Astrocyte (in vitro differentiated cells and primary cell): ENCODE results near the gene HOXD9. TPM values are rescaled to one million over a fixed set of nuclear protein-coding genes. Genes with fewer than 3 reads are reported as not detected.
A peak's percentile ranks its signal among the peaks of the same experiment; 100 is the strongest.

ENCODE experiments used
- DNase-seq: peaks from one replicate; pipeline ENCODE4 v3.0.0-alpha.2; 2010; ENCODE audit warnings: low read depth
- FAIRE-seq: peaks from 2 replicates; lab custom pipeline; 2011; peaks lifted over from hg19 to GRCh38; lab: Jason Lieb, UNC
- H2AFZ ChIP-seq: 2 replicates; pipeline ENCODE4 v1.6.0; 2012; ENCODE audit warnings: low read depth, low read length, inconsistent platforms
- H3K27ac ChIP-seq: 2 replicates; pipeline ENCODE4 v1.5.1; 2011; ENCODE audit warnings: low read depth, low read length, inconsistent platforms
- H3K27me3 ChIP-seq: 2 replicates; pipeline ENCODE4 v1.6.0; 2011; ENCODE audit warnings: low read length, inconsistent platforms; ENCODE audit not compliant: insufficient read depth
- H3K36me3 ChIP-seq: 2 replicates; pipeline ENCODE4 v1.5.1; 2011; ENCODE audit warnings: low read length, inconsistent platforms; ENCODE audit not compliant: insufficient read depth
- H3K4me1 ChIP-seq: 2 replicates; pipeline ENCODE4 v1.5.1; 2011; ENCODE audit warnings: low read length, inconsistent platforms; ENCODE audit not compliant: insufficient read depth
- H3K4me2 ChIP-seq: 2 replicates; pipeline ENCODE4 v1.6.0; 2012; ENCODE audit warnings: low read length, inconsistent platforms
- H3K4me3 ChIP-seq: 2 replicates; pipeline ENCODE4 v1.5.1; 2011; ENCODE audit warnings: low read depth, mild to moderate bottlenecking, low read length, inconsistent platforms; ENCODE audit not compliant: insufficient read depth
- H3K79me2 ChIP-seq: 2 replicates; pipeline ENCODE4 v1.6.0; 2012; ENCODE audit warnings: mild to moderate bottlenecking, low read length, inconsistent platforms; ENCODE audit not compliant: insufficient read depth
- H3K9ac ChIP-seq: 2 replicates; pipeline ENCODE4 v1.6.0; 2012; ENCODE audit warnings: mild to moderate bottlenecking, low read length, inconsistent platforms
- H3K9me3 ChIP-seq: 2 replicates; pipeline ENCODE4 v1.5.1; 2012; ENCODE audit warnings: low read depth, mild to moderate bottlenecking, low read length, inconsistent platforms; ENCODE audit not compliant: insufficient read depth
- H4K20me1 ChIP-seq: 2 replicates; pipeline ENCODE4 v1.6.0; 2012; ENCODE audit warnings: low read length, inconsistent platforms; ENCODE audit not compliant: insufficient read depth
- H3K27ac Mint-ChIP-seq: one replicate; pipeline ENCODE4 v1.8.0; 2021; ENCODE audit warnings: mild to moderate bottlenecking, mixed read lengths; ENCODE audit not compliant: unreplicated experiment
- H3K27me3 Mint-ChIP-seq: one replicate; pipeline ENCODE4 v1.8.0; 2021; ENCODE audit warnings: low read depth, mixed read lengths; ENCODE audit not compliant: unreplicated experiment
- H3K36me3 Mint-ChIP-seq: one replicate; pipeline ENCODE4 v1.8.0; 2021; ENCODE audit warnings: low read depth, mixed read lengths; ENCODE audit not compliant: unreplicated experiment
- H3K4me1 Mint-ChIP-seq: one replicate; pipeline ENCODE4 v1.8.0; 2021; ENCODE audit warnings: low read depth, mixed read lengths; ENCODE audit not compliant: unreplicated experiment
- H3K4me3 Mint-ChIP-seq: one replicate; pipeline ENCODE4 v1.8.0; 2021; ENCODE audit warnings: mild to moderate bottlenecking, moderate library complexity, mixed read lengths; ENCODE audit not compliant: unreplicated experiment
- H3K9me3 Mint-ChIP-seq: one replicate; pipeline ENCODE4 v1.8.0; 2021; ENCODE audit warnings: mild to moderate bottlenecking, mixed read lengths; ENCODE audit not compliant: unreplicated experiment
- CTCF ChIP-seq: IDR thresholded peaks from 2 replicates; pipeline ENCODE4 v1.5.1; 2011; ENCODE audit warnings: low read depth, mild to moderate bottlenecking, inconsistent platforms, low read length, moderate library complexity; ENCODE audit not compliant: insufficient read depth
- EZH2 ChIP-seq: IDR thresholded peaks from 2 replicates; pipeline ENCODE4 v1.6.1; 2012; ENCODE audit warnings: mild to moderate bottlenecking, low read length, inconsistent platforms; ENCODE audit not compliant: insufficient read depth
- total RNA-seq: library from RNA; stranded (reverse); gene quantifications from 2 replicates; pipeline ENCODE4 v1.2.1, GENCODE V29; 2021

HOXD9 gene
- total RNA-seq, 1 donor from 2014 or later, result not detected

GRCh38 chr2:176084611-176085119, 37.9 kb upstream of the HOXD9 start:
- H3K27me3 Mint-ChIP-seq, result peaks cover 81% of the 10 kb centered on the region
- peaks cover 3% of the 10 kb centered on the region for H3K4me1 ChIP-seq
- FAIRE-seq, result no peak
- peaks cover 93% of the 10 kb centered on the region for H3K27me3 ChIP-seq
- H3K9me3 ChIP-seq, result peaks cover 3% of the 10 kb centered on the region
- no peak overlapping the region for H3K4me3 Mint-ChIP-seq
- no peak overlapping the region for H3K27ac ChIP-seq
- peaks cover 37% of the 10 kb centered on the region for H3K9me3 Mint-ChIP-seq
- H3K36me3 Mint-ChIP-seq, result peaks cover 2% of the 10 kb centered on the region
- H3K4me1 Mint-ChIP-seq, result no peaks in the 10 kb centered on the region
- H3K4me2 ChIP-seq, result no peak overlapping the region
- H3K79me2 ChIP-seq, result no peaks in the 10 kb centered on the region
- no peak overlapping the region for H3K27ac Mint-ChIP-seq
- no peaks in the 10 kb centered on the region for H3K36me3 ChIP-seq
- no peak overlapping the region for H3K9ac ChIP-seq
- H3K4me3 ChIP-seq, result no peak overlapping the region
- no peak for TF ChIP-seq CTCF
- TF ChIP-seq EZH2, result peak; percentile 6
- H2AFZ ChIP-seq, result no peak overlapping the region
- no peak for DNase-seq
- peaks cover 20% of the 10 kb centered on the region for H4K20me1 ChIP-seq

DNA sequence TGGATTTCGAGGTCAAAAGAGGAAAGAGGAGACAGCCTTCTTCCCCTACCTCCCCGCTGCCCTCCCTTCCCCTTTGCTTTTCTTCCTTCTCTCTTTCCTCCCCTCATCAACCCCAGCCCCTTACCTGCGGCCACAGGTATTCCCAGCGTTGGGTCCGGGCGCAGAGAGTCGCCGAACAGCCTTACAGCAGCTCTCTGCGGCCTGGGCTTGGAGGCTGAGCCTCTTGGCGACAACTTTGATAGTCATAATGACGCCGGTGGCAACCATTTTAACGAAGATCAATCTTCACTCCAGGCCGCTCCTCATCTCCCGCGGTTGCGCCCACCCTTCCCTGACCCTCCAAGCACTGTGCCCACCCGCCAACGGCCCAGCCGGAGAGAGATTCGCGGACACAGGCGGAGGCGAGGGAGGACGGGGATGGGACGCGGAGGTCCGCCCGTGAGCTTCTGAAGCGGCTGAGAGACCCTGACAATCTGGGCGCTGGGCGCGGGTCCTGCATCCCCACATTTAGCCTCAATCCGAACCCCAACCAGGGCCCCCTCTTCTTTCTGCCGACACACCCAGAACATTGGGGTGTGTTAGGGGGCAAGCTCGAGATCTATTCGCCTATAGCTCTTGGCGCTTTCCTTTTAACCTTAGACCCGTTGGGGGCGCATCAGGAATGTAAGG, 37.3 kb upstream of the HOXD9 start:
- Histone ChIP-seq H3K4me1 (peaks cover 3% of the 10 kb centered on the region), H3K4me3 (no peak overlapping the region), H3K27me3 (peaks cover 97% of the 10 kb centered on the region), H3K9me3 (peaks cover 3% of the 10 kb centered on the region), H3K36me3 (no peaks in the 10 kb centered on the region), H2AFZ (no peak overlapping the region), H4K20me1 (peaks cover 25% of the 10 kb centered on the region), H3K4me2 (no peak overlapping the region), H3K27ac (no peak overlapping the region), H3K9ac (no peak overlapping the region), H3K79me2 (no peaks in the 10 kb centered on the region)
- Mint-ChIP-seq H3K27ac (no peak overlapping the region), H3K4me1 (no peaks in the 10 kb centered on the region), H3K9me3 (peaks cover 37% of the 10 kb centered on the region), H3K27me3 (peaks cover 87% of the 10 kb centered on the region), H3K36me3 (peaks cover 2% of the 10 kb centered on the region), H3K4me3 (no peak overlapping the region)
- no peak for FAIRE-seq
- DNase-seq, result no peak
- TF ChIP-seq EZH2, result peak; percentile 52
- no peak for TF ChIP-seq CTCF
